ENCODE measurements around the gene TLR1. TPM values are rescaled to one million over a fixed set of nuclear protein-coding genes. Genes with fewer than 3 reads are reported as not detected.

Gene TLR1
- polyA plus RNA-seq, 1 of the 3 experiments (the other 2 are of a cell fraction), result not detected

- TF ChIP-seq FOSL2 (IDR thresholded peaks at IDR 0.05; ENCODE audit: borderline replicate concordance, low read depth) (no peak), EP300 (IDR thresholded peaks at IDR 0.05; ENCODE audit: borderline replicate concordance in 1 of 2, low read depth in 1 of 2, low read length in 1 of 2) (no peak)
Observed at GRCh38 chr4:38795087-38795486, 9.5 kb downstream of the TLR1 start (continued).

- no peak overlapping the region for H3K4me3 ChIP-seq (ENCODE audit: low read depth in 2 of 2, low read length in 1 of 2)
- no peaks in the 10 kb centered on the region for H3F3A ChIP-seq (replicated peaks; ENCODE audit: insufficient read depth)
- no peaks in the 10 kb centered on the region for H3K36me3 ChIP-seq (replicated peaks in 1 of 2; ENCODE audit: control insufficient read depth in 1 of 2, insufficient read depth in 2 of 2, low read length in 1 of 2)
- no peak overlapping the region for H3K4me2 ChIP-seq
- no peak for TF ChIP-seq FOXJ3 (CRISPR knock-in tag; IDR thresholded peaks at IDR 0.05)
- TF ChIP-seq MXI1 (IDR thresholded peaks at IDR 0.05; ENCODE audit: low read depth, low read length), result no peak
- TF ChIP-seq, protein P1, sequence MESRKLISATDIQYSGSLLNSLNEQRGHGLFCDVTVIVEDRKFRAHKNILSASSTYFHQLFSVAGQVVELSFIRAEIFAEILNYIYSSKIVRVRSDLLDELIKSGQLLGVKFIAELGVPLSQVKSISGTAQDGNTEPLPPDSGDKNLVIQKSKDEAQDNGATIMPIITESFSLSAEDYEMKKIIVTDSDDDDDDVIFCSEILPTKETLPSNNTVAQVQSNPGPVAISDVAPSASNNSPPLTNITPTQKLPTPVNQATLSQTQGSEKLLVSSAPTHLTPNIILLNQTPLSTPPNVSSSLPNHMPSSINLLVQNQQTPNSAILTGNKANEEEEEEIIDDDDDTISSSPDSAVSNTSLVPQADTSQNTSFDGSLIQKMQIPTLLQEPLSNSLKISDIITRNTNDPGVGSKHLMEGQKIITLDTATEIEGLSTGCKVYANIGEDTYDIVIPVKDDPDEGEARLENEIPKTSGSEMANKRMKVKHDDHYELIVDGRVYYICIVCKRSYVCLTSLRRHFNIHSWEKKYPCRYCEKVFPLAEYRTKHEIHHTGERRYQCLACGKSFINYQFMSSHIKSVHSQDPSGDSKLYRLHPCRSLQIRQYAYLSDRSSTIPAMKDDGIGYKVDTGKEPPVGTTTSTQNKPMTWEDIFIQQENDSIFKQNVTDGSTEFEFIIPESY (IDR thresholded peaks at IDR 0.05; ENCODE audit: borderline replicate concordance, low read depth), result no peak
- no peak for TF ChIP-seq ELF1 (IDR thresholded peaks at IDR 0.05)
- TF ChIP-seq, protein P2, sequence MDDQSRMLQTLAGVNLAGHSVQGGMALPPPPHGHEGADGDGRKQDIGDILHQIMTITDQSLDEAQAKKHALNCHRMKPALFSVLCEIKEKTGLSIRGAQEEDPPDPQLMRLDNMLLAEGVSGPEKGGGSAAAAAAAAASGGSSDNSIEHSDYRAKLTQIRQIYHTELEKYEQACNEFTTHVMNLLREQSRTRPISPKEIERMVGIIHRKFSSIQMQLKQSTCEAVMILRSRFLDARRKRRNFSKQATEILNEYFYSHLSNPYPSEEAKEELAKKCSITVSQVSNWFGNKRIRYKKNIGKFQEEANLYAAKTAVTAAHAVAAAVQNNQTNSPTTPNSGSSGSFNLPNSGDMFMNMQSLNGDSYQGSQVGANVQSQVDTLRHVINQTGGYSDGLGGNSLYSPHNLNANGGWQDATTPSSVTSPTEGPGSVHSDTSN (IDR thresholded peaks at IDR 0.05), result no peak
- TF ChIP-seq, protein P3, sequence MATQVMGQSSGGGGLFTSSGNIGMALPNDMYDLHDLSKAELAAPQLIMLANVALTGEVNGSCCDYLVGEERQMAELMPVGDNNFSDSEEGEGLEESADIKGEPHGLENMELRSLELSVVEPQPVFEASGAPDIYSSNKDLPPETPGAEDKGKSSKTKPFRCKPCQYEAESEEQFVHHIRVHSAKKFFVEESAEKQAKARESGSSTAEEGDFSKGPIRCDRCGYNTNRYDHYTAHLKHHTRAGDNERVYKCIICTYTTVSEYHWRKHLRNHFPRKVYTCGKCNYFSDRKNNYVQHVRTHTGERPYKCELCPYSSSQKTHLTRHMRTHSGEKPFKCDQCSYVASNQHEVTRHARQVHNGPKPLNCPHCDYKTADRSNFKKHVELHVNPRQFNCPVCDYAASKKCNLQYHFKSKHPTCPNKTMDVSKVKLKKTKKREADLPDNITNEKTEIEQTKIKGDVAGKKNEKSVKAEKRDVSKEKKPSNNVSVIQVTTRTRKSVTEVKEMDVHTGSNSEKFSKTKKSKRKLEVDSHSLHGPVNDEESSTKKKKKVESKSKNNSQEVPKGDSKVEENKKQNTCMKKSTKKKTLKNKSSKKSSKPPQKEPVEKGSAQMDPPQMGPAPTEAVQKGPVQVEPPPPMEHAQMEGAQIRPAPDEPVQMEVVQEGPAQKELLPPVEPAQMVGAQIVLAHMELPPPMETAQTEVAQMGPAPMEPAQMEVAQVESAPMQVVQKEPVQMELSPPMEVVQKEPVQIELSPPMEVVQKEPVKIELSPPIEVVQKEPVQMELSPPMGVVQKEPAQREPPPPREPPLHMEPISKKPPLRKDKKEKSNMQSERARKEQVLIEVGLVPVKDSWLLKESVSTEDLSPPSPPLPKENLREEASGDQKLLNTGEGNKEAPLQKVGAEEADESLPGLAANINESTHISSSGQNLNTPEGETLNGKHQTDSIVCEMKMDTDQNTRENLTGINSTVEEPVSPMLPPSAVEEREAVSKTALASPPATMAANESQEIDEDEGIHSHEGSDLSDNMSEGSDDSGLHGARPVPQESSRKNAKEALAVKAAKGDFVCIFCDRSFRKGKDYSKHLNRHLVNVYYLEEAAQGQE (IDR thresholded peaks at IDR 0.05; ENCODE audit: low read depth, low read length), result no peak
- TF ChIP-seq RAD21 (IDR thresholded peaks at IDR 0.05; ENCODE audit: low read length), result no peak
- no peak for TF ChIP-seq GATA2 (CRISPR knock-in tag; IDR thresholded peaks at IDR 0.05)
- no peak for TF ChIP-seq EZH2phosphoT487 (IDR thresholded peaks at IDR 0.05; ENCODE audit: borderline replicate concordance, low read depth)
- TF ChIP-seq FOXM1 (IDR thresholded peaks at IDR 0.05; ENCODE audit: low read depth), result no peak
- no peak for TF ChIP-seq JUND (IDR thresholded peaks at IDR 0.05)
- no peak for TF ChIP-seq MEF2A (IDR thresholded peaks at IDR 0.05; ENCODE audit: borderline replicate concordance, low read depth)
- no peak for TF ChIP-seq POLR2AphosphoS5 (IDR thresholded peaks at IDR 0.05; ENCODE audit: low read depth, low read length)
- TF ChIP-seq TCF12 (IDR thresholded peaks at IDR 0.05), result no peak
- TF ChIP-seq CTCF (IDR thresholded peaks at IDR 0.05), result no peak
- TF ChIP-seq EP300 (IDR thresholded peaks at IDR 0.05; ENCODE audit: borderline replicate concordance in 1 of 2, low read depth in 1 of 2, low read length in 1 of 2), result no peak
- no peak for TF ChIP-seq SMC3 (IDR thresholded peaks at IDR 0.05; ENCODE audit: low read depth, low read length)
- TF ChIP-seq RCOR1 (IDR thresholded peaks at IDR 0.05; ENCODE audit: low read length), result no peak
- WGBS (ENCODE audit: low lambda C conversion rate), result 3% methylated on average over 2 of the region's 2 CpGs
- H3K9ac ChIP-seq, result no peak overlapping the region
- no peaks in the 10 kb centered on the region for H3K4me1 ChIP-seq (ENCODE audit: control insufficient read depth in 1 of 2, insufficient read depth in 2 of 2, low read depth in 1 of 2, low read length in 1 of 2)
- H3K27ac ChIP-seq (ENCODE audit: low read depth in 2 of 2, low read length in 1 of 2), result no peak overlapping the region
- no peaks in the 10 kb centered on the region for H4K20me1 ChIP-seq (ENCODE audit: insufficient read depth)
- no peaks in the 10 kb centered on the region; the same call in 1 of the 2 replicates for H3K27me3 ChIP-seq (ENCODE audit: insufficient read depth)
- H3K9me3 ChIP-seq, result no peaks in the 10 kb centered on the region
- H3K9me2 ChIP-seq, result no peaks in the 10 kb centered on the region
- H2AFZ ChIP-seq (ENCODE audit: low read depth), result no peak overlapping the region
- no peaks in the 10 kb centered on the region for H3K79me2 ChIP-seq (ENCODE audit: insufficient read depth)
- ChIA-PET POLR2A (no interaction called here), CTCF (interaction anchor here (1.0 to 2.1 kb wide), 5 partner anchors 10 to 614 kb away, joined by 3 to 7 read pairs (median 4); partner anchors contain the start of genes TLR1 and TLR10)
- no peak for DNase-seq
Observed at GRCh38 chr4:38794051-38794450, 10.5 kb downstream of the TLR1 start.
